Activated naive CD4-positive, alpha-beta T cell treated with anti-CD3 and anti-CD28 coated beads, Interleukin-2, amount 50 U/mL, for 24 hours (primary cell): Measurements from ENCODE around the gene ACAD11.
"Not testable (repeated sequence)": the region's sequence is repeated elsewhere in the genome, so short reads cannot be mapped to it uniquely, and the experiment has no call there.

Experiments used
- H3K27ac Mint-ChIP-seq: one replicate; pipeline ENCODE4 v1.8.0; 2021; ENCODE audit warnings: mild to moderate bottlenecking, mixed read lengths
- H3K27me3 Mint-ChIP-seq: one replicate; pipeline ENCODE4 v1.8.0; 2021; ENCODE audit warnings: mixed read lengths
- H3K36me3 Mint-ChIP-seq: one replicate; pipeline ENCODE4 v1.8.0; 2021; ENCODE audit warnings: mixed read lengths
- H3K4me1 Mint-ChIP-seq: one replicate; pipeline ENCODE4 v1.8.0; 2021; ENCODE audit warnings: mixed read lengths
- H3K4me3 Mint-ChIP-seq: one replicate; pipeline ENCODE4 v1.8.0; 2021; ENCODE audit warnings: mild to moderate bottlenecking, mixed read lengths
- H3K9me3 Mint-ChIP-seq: one replicate; pipeline ENCODE4 v1.8.0; 2021; ENCODE audit warnings: mixed read lengths

Gene ACAD11

GRCh38 chr3:132556036-132556386 lies 103.6 kb downstream of the ACAD11 start:
- H3K27me3 Mint-ChIP-seq, H3K4me1 Mint-ChIP-seq, H3K27ac Mint-ChIP-seq: not testable (repeated sequence)

DNA sequence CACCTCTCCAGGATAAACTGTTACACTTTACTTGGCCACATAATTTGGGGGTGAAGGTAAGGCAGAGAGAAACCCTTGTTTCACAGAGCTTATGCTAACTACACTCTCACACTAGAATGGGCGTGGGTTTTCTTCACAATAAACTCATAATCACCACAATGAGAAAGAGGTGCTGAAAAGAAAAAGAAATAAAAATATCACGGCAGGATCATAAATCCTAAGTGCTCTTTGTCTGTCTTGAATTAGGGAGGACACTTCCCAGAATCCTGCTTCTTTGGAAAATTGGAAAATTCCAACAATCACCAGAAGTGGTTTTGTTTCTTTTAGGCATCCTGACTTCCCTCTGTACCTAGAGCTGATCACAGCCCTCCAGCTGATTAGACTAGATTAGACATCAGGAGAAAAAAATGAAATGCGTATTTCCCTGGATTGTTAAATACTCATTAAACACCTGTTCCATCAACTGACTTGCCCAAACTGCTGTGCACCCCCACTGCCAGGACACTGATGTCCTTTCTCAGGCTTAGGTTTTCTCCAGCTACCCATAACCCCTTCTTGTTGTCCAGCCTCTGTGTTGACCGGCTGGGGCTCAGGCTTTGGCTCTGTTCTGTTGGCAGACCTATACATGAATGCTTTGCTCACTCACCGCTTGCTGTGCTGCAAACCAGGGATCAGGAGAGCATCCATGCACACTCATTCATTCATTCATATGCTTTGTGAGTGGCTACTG lies 104.1 kb downstream of the ACAD11 start:
- Mint-ChIP-seq H3K36me3 (peaks cover 9% of the 10 kb centered on the region), H3K4me3 (no peak overlapping the region), H3K27ac (no peak overlapping the region), H3K4me1 (peaks cover 7% of the 10 kb centered on the region), H3K27me3 (no peaks in the 10 kb centered on the region), H3K9me3 (no peaks in the 10 kb centered on the region)

More at GRCh38 chr3:132556036-132556386, 103.6 kb downstream of the ACAD11 start:
- H3K36me3 Mint-ChIP-seq: peaks cover 11% of the 10 kb centered on the region
- not testable (repeated sequence) for H3K4me3 Mint-ChIP-seq, H3K9me3 Mint-ChIP-seq

DNA sequence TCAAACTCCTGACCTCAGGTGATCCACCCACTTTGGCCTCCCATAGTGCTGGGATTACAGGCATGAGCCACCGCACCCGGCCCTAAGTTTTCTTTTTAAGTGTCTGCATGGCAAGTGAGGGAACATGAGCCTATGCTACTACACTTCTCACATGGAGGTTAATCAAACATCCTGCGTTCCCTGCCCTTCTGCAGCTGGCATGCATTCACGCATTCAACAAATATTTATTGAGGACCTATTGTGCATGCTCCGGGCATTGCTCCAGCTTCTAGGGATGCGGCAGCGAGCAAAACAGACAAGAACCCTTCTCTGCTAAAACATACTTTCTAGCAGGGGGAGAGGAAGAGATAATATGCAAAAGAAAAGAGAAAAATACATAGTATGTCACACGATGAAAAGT lies 105.2 kb downstream of the ACAD11 start:
- Mint-ChIP-seq H3K4me1 (peaks cover 17% of the 10 kb centered on the region), H3K27ac (no peak overlapping the region), H3K27me3 (no peaks in the 10 kb centered on the region), H3K4me3 (no peak overlapping the region), H3K9me3 (no peaks in the 10 kb centered on the region), H3K36me3 (peaks cover 9% of the 10 kb centered on the region)

- H3K27me3 Mint-ChIP-seq: no peaks in the 10 kb centered on the region
- peaks cover 8% of the 10 kb centered on the region for H3K36me3 Mint-ChIP-seq
- no peak overlapping the region for H3K27ac Mint-ChIP-seq
- H3K4me3 Mint-ChIP-seq: no peak overlapping the region
- H3K9me3 Mint-ChIP-seq: no peaks in the 10 kb centered on the region
- peaks cover 21% of the 10 kb centered on the region for H3K4me1 Mint-ChIP-seq
These were observed 105.8 kb downstream of the ACAD11 start for GRCh38 chr3:132553826-132554225.

- Mint-ChIP-seq H3K27me3 (no peaks in the 10 kb centered on the region), H3K36me3 (peaks cover 2% of the 10 kb centered on the region), H3K4me1 (peaks cover 21% of the 10 kb centered on the region), H3K9me3 (no peaks in the 10 kb centered on the region), H3K27ac (no peak overlapping the region), H3K4me3 (peak overlapping the region; percentile 64)
These were observed 108.9 kb downstream of the ACAD11 start for GRCh38 chr3:132550579-132551305.

GRCh38 chr3:132549890-132550578 lies 109.6 kb downstream of the ACAD11 start:
- Mint-ChIP-seq H3K27ac (peak overlapping the region; percentile 74), H3K4me1 (peaks cover 21% of the 10 kb centered on the region), H3K27me3 (no peaks in the 10 kb centered on the region), H3K9me3 (no peaks in the 10 kb centered on the region), H3K4me3 (peak overlapping the region; percentile 64), H3K36me3 (peaks cover 2% of the 10 kb centered on the region)

- Mint-ChIP-seq H3K9me3 (no peaks in the 10 kb centered on the region), H3K36me3 (peaks cover 2% of the 10 kb centered on the region), H3K27me3 (no peaks in the 10 kb centered on the region)
These were observed 110.4 kb downstream of the ACAD11 start for GRCh38 chr3:132549169-132549568.

DNA sequence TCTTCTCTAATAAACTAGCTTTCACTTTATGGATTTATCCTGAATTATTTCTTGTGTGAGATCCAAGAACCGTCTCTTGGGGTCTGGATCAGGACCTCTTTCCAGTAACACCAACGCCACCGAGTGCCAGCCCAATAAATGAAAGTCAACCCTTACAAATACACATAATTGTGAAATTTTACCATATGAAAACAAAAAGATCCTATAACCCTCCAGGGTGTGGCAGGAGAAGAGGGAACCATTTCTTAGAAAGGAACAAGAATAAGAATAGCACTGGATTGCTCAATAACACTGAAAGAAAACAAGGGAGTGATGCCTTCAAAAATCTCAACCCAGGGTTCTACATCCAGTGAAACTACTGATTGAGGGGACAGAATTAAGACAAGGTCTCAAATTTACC lies 114.1 kb downstream of the ACAD11 start:
- no peak overlapping the region for H3K4me3 Mint-ChIP-seq
- peaks cover 3% of the 10 kb centered on the region for H3K36me3 Mint-ChIP-seq
- peaks cover 32% of the 10 kb centered on the region for H3K4me1 Mint-ChIP-seq
- no peaks in the 10 kb centered on the region for H3K27me3 Mint-ChIP-seq
- no peak overlapping the region for H3K27ac Mint-ChIP-seq
- no peaks in the 10 kb centered on the region for H3K9me3 Mint-ChIP-seq

More at GRCh38 chr3:132549169-132549568, 110.4 kb downstream of the ACAD11 start:
- Mint-ChIP-seq H3K4me1 (peaks cover 21% of the 10 kb centered on the region), H3K4me3 (no peak overlapping the region), H3K27ac (peak overlapping the region; percentile 35)

- H3K4me1 Mint-ChIP-seq: peaks cover 21% of the 10 kb centered on the region
- no peaks in the 10 kb centered on the region for H3K9me3 Mint-ChIP-seq
- H3K4me3 Mint-ChIP-seq: no peak overlapping the region
- H3K27me3 Mint-ChIP-seq: no peaks in the 10 kb centered on the region
- H3K27ac Mint-ChIP-seq: no peak overlapping the region
- H3K36me3 Mint-ChIP-seq: peaks cover 6% of the 10 kb centered on the region
These were observed 115.5 kb downstream of the ACAD11 start for GRCh38 chr3:132544130-132544529.

DNA sequence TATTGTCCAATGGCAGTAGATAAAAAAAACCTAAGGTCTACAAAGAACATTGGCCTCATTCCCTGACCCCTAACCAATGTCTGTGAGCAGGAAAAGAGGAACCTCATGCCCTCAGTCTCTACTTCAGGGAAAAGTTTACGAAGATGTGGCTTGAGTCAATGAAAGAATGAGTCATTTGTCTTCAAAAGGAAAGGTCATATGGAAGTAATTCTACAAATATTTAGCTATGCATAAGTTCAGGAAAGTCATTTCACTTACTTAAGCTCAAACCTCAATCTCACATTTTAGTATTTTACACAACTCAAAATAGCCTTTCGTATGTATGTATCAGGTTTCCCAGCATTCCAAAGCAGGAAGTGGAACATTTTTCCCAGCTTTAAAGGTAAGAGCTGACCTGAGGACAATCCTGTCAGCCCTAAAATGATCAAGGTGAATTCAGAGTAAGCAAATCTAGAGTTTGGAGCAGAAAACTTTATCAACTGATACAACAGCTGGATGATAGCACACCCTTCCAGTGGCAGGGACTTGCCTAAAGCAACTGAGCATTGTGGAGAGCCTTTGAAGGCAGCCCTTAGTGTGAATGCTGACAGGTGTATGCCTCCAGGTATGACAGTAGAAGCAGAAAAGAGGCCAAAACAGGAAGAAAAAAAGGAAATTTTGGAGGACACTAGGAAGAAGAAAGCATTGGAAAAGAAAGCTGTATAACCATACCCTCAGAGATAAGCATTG lies 116.4 kb downstream of the ACAD11 start:
- Mint-ChIP-seq H3K27me3 (no peaks in the 10 kb centered on the region), H3K4me1 (peaks cover 18% of the 10 kb centered on the region), H3K4me3 (no peak overlapping the region), H3K9me3 (no peaks in the 10 kb centered on the region), H3K36me3 (peaks cover 11% of the 10 kb centered on the region), H3K27ac (peak overlapping the region; percentile 20)

GRCh38 chr3:132542577-132542976 lies 117.0 kb downstream of the ACAD11 start:
- no peaks in the 10 kb centered on the region for H3K9me3 Mint-ChIP-seq
- no peak overlapping the region for H3K4me3 Mint-ChIP-seq
- H3K36me3 Mint-ChIP-seq: peaks cover 12% of the 10 kb centered on the region

GRCh38 chr3:132539681-132540080 lies 119.9 kb downstream of the ACAD11 start:
- H3K9me3 Mint-ChIP-seq: no peaks in the 10 kb centered on the region
- no peaks in the 10 kb centered on the region for H3K27me3 Mint-ChIP-seq
- H3K36me3 Mint-ChIP-seq: peaks cover 15% of the 10 kb centered on the region
- peaks cover 18% of the 10 kb centered on the region for H3K4me1 Mint-ChIP-seq
- H3K4me3 Mint-ChIP-seq: no peak overlapping the region
- no peak overlapping the region for H3K27ac Mint-ChIP-seq

More at GRCh38 chr3:132542577-132542976, 117.0 kb downstream of the ACAD11 start:
- H3K27ac Mint-ChIP-seq: peak overlapping the region; percentile 51
- H3K27me3 Mint-ChIP-seq: no peaks in the 10 kb centered on the region
- peaks cover 18% of the 10 kb centered on the region for H3K4me1 Mint-ChIP-seq

DNA sequence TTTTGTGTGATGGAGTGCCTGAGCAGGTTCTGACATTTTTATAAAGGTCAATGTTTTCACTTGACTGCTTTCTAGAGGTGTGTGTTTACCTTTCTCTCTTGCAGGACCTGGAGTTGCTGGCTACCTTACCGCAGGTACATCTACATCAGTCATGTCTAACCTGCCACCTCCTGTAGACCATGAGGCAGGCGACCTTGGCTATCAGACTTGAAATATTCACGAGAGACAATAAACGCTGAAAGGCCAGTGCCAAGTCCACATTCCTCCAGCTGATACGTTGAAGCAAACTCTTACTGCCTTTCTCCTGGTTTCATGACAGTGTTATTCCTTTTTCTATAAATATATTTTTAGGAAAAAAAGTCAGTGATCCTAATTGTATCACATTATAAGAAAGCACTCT lies 121.5 kb downstream of the ACAD11 start:
- no peaks in the 10 kb centered on the region for H3K27me3 Mint-ChIP-seq
- no peaks in the 10 kb centered on the region for H3K9me3 Mint-ChIP-seq
- no peak overlapping the region for H3K4me3 Mint-ChIP-seq
- H3K36me3 Mint-ChIP-seq: peaks cover 17% of the 10 kb centered on the region
- peaks cover 14% of the 10 kb centered on the region for H3K4me1 Mint-ChIP-seq
- H3K27ac Mint-ChIP-seq: no peak overlapping the region

GRCh38 chr3:132537297-132537696 lies 122.3 kb downstream of the ACAD11 start:
- Mint-ChIP-seq H3K4me1 (peaks cover 6% of the 10 kb centered on the region), H3K27ac (no peak overlapping the region), H3K9me3 (no peaks in the 10 kb centered on the region), H3K27me3 (no peaks in the 10 kb centered on the region), H3K4me3 (no peak overlapping the region), H3K36me3 (peaks cover 14% of the 10 kb centered on the region)

- Mint-ChIP-seq H3K36me3 (peaks cover 14% of the 10 kb centered on the region), H3K4me1 (no peaks in the 10 kb centered on the region), H3K9me3 (no peaks in the 10 kb centered on the region), H3K4me3 (no peak overlapping the region), H3K27me3 (no peaks in the 10 kb centered on the region), H3K27ac (no peak overlapping the region)
These were observed 123.0 kb downstream of the ACAD11 start for GRCh38 chr3:132536442-132537153.
